GM18909 (cell line): ENCODE data around the gene LRRC32.
"Not testable (repeated sequence)": the region's sequence is repeated elsewhere in the genome, so short reads cannot be mapped to it uniquely, and the experiment has no call there.

Experiments
- ATAC-seq: cut with Tn5 transposase; IDR thresholded peaks from one replicate; pipeline ENCODE4 v1.9.1; 2021; ENCODE audit warnings: mild to moderate bottlenecking; ENCODE audit not compliant: unreplicated experiment, poor library complexity

The LRRC32 gene

DNA sequence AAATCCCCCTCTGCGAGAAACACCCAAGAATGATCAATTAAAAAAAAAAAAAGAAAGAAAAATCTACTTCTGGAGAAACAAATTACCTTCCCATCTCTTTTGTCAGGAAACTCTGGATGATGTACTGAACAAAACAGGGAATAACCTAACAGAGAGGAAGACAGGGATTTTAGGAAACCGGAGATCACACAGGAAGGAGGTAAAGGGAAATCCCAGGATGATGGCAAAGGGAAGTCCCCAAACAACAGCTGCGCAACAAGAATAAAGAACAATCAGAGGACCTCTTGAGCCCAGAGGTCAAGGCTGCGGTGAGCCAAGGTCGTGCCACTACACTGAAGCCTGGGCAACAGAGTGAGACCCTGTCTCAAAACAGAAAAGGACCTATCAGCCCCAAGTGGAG lies 50.7 kb downstream of the LRRC32 start:
- ATAC-seq, result not testable (repeated sequence)

DNA sequence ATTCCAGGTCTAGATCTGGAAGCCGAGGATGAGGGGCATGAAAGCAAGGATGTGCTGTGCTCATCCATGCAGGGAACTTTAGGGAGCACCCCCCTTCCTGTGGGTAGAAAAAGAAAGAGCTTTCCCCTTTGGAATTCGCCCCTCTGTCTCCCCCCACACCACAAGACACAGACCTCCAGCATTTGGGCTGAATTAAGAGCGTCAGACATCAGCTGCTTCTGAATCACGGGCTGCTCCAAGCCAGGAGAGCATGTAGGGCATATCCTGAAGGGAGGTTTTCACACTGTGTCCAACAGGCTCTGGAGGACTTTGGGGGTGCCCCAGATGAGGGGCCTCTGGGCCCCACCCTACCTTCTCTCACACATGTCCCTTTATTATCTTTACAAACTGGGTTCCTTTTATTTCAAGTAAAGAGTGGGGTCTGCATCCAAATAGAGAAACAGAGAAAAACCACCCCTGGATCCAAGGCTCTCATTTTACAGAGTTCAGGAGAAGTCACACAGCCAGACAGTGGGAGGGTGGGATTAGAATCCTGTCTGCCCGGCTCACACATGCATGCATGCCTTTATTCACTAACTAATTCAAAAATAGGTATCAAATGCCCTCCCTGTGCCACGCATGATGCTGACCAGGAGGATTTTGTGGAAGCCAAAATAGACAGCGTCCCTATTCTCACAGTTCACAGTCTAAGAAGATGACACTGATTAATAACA lies 52.8 kb downstream of the LRRC32 start:
- no peak for ATAC-seq

DNA sequence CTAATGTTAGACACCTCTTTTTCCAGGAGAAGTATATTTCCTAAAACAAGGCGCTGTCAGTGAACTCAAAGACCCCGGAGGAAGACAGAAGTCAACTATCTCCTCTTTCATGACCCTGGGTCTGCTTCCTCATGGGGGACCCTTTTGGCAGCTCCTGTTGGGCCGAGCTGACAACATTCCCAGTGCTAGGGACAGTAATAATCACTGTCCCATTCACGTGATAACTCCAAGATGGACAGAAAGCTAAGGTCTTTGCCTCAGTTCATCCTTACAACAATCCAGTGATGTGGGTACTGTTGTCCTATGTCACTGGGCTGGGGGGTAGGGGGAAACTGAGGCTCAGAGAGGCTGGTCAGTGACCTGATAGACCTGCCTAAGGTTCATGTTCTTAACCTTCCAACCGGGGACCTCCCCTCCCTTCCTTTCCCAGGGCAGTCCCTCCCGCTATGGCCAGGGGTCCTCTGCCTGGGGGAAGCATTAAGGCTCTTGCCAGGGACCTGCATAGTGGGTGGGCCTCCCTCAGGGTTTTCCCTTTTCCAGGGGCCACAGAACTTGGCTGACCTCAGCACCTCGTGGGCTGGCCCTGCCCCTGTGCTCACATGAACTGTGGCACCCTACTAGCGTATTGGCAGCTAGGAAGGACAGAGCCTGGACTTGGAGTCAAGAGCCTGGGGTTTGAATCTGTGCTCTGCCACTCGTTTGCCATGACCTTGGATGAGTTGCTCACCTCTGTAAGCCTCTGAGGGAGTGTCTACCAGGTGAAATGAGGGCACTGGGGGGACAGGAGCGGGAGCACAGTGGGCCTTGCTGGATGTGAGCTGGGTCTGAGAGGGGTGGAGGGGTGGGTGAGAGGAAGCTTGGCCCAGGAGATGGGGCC lies 53.6 kb downstream of the LRRC32 start:
- no peak for ATAC-seq

DNA sequence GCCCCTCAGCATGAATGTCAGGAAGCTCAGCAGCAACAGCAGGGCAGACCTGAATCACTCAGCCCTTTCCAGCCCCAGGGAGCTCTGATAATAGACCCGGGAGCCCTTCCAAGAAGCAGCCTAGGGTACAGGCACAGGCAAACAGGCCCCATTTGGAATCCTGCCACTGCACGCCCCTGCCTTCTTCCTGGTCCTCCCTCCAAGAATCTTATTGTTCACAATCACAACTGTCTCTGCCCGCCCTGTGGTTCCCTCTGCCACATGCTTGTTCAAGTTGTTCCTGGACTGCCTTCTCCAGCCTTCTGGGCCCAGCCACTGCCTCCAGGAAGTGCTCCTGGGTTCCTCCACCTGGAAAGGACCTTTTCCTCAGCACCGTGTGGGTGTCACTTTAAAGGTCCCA lies 54.6 kb downstream of the LRRC32 start:
- no peak for ATAC-seq

DNA sequence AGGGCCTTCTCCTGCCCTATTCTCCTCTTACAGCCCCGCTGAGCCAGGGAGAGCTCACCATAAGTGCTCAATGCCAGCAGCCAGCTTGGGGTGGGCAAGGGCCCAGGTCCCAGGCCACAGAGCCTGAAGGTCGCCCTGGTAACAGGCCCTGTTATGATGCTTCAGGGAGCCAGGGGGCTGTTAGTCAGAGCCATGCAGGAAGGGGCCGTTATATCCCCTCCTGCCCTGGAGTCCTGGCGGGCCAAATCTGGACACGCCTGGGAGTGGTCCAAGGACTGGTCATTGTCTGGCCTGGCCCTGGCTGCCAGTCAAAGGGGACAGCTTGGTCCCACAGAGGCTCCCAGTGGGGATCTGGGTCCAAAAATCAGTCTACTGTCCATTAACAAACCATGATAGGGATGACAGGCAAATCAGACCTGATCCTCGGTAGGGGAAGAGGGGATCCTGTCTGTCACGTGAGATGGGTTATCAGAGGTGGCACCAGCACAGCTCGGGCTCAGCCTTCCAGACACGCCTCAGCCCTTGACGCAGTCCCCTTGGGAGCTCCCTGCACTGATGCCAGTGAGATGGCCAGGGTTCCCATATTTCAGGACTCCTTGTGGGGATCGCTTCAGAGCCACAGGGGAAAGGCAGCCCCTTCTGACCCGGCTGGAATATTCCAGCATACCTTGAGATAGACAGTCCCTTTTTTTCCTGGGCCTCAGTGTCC lies 55.9 kb downstream of the LRRC32 start:
- ATAC-seq, result no peak

DNA sequence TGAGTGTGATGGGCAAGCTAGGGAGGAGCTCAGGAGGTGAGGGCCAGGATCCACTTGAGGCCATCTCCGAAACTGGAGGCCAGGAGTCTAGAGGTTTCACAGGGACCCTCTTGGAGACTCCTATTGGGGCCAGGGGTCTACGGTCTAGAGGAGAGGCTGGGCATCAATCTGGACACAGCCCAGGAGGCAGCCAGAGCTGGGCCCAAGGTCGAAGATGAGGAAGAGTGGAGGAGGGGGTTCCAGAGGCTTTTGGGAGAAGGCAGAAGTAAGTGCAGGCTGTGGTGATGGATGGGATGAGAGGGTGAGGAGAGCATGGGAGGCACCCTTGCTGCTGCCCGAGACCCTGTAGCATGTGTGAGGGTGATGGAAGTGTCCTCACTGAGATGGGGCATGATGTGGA lies 56.6 kb downstream of the LRRC32 start:
- ATAC-seq, result no peak

DNA sequence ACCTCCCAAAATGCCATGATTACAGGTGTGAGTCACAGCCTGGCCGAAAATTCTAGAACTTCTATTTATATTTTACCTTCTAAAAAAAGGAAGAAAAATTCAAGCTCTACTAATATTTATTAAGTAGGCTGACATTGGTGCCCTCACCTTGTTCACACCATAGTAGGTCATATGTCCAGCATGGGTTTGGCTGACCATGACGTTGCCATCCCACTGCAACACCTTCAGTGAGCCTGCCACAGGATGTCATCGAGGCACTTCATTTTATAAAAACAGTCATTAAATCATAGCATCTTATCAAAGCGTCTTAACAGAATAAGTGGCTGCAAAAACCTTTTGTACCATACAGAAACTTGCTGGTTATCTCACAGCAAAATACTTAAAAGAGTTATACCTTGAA lies 58.3 kb downstream of the LRRC32 start:
- ATAC-seq, result no peak

DNA sequence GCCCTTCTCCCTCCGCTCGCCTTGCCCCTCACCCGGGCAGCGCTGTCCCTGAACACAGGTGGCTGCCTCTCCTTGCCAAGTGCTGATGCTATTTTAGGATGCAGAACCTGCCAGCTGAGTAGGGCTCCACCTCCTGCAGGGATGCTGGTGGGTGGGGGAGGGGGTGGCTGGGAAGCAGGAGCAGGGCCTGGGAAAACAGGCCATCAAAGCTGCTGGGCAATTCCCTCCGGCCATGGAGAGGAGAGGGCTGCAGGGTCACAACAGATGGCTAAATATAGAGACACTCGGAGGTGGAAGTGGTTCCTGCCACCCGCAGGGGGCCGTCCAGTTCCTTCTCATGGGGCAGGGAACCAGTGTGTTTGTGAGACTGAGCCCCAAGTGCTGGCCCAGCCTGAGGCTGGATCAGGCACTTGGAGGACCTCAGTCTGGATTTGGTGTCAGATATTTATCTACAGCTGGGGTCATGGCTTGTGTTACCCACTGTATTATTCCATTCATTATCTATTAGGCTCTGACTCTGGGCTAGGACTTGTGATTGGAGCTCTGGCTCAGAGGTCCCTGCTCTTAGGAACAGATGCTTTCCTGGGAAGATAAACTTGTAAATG lies 59.6 kb downstream of the LRRC32 start:
- ATAC-seq, result no peak

DNA sequence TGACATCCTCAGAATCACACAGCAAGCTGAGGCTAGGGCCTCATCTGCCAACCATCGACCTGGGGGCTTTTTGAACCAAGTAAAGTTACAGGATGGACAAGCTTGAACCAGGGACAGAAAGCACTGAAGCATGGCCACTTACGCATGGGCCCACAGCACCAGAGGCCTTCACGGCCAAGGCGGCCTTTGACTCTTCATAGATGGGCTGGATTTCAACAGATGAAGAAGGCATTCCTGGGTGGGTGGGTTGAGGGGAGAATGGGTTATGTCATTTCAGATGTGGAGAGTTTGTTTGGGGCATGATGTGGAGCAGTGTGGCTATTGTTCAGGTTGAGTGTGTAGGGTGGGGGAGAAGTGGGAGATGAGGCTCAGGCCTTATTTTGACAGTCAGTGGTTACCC lies 60.2 kb downstream of the LRRC32 start:
- ATAC-seq, result no peak

DNA sequence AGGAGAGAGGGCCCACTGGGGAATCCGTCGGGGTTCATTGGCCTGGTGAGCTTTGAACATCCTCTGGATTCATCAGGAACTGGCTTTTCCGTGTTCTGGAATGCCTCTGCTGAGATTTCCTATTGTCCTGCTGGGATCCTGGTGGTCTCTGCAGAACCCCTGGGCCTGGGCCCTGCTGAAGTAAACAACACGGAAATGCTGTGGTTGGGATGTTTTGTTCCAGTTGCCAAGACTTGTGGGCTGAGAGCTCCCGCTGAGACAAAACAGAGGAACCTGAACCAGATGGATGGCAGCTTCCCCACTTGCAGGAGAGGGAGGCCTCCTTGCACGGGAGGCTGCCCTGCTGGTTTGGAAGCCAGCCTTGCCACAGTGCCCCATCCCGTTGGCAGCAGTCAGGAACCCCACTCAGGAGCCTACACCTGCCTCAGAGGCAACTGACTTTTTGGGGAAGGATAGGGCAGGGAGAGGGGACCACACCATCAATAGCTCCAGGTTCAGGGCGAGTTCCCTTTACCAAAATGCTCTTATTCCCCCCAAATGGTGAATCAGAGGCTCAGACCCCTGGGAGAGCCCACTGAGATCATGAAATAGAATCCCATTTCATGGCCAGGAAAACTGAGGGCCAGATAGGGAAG lies 60.7 kb downstream of the LRRC32 start:
- no peak for ATAC-seq

DNA sequence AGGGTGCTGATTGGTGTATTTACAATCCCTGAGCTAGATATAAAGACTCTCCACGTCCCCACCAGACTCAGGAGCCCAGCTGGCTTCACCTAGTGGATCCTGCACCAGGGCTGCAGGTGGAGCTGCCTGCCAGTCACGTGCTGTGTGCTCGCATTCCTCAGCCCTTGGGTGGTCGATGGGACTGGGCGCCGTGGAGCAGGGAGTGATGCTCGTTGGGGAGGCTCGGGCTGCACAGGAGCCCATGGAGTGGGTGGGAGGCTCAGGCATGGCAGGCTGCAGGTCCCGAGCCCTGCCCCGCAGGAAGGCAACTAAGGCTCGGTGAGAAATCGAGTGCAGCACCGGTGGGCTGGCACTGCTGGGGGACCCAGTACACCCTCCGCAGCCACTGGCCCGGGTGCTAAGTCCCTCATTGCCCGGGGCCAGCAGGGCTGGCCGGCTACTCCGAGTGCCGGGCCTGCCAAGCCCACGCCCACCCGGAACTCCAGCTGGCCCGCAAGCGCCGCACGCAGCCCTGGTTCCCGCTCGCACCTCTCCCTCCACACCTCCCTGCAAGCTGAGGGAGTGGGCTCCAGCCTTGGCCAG lies 61.6 kb downstream of the LRRC32 start:
- ATAC-seq, result not testable (repeated sequence)

DNA sequence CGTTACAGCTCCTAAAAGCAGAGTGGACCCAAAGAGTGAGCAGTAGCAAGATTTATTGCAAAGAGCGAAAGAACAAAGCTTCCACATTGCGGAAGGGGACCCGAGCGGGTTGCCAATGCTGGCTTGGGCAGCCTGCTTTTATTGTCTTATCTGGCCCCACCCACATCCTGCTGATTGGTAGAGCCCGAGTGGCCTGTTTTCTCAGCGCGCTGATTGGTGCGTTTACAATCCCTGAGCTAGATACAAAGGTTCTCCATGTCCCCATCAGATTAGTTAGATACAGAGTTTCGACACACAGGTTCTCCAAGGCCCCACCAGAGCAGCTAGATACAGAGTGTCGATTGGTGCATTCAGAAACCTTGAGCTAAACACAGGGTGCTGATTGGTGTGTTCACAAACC lies 62.3 kb downstream of the LRRC32 start:
- ATAC-seq, result not testable (repeated sequence)
